ENCODE data around the gene SMIM27.

The SMIM27 gene

GRCh38 chr9:32574858-32575257 is 22.7 kb downstream of the SMIM27 start:
- no peak overlapping the region for H3K9ac ChIP-seq (ENCODE audit: insufficient read length, low read depth)
- DNase-seq (ENCODE audit: low read depth, low spot score) = no peak
- H3K27me3 ChIP-seq (ENCODE audit: insufficient read depth, insufficient read length) = no peaks in the 10 kb centered on the region
- no peaks in the 10 kb centered on the region for H3K4me1 ChIP-seq (ENCODE audit: insufficient read depth, insufficient read length)
- no peaks in the 10 kb centered on the region for H3K9me3 ChIP-seq (ENCODE audit: insufficient read depth, low read length)
- H3K4me3 ChIP-seq (ENCODE audit: insufficient read length, low read depth) = no peak overlapping the region
- H3K36me3 ChIP-seq (ENCODE audit: insufficient read depth, insufficient read length, low read length) = peaks cover 14% of the 10 kb centered on the region
- TF ChIP-seq YY1 (IDR thresholded peaks at IDR 0.05; ENCODE audit: insufficient read depth, insufficient read length) = no peak
- no peak for TF ChIP-seq SUZ12 (IDR thresholded peaks at IDR 0.05; ENCODE audit: extremely low read depth, insufficient read depth, insufficient read length)
- no peak for TF ChIP-seq ZNF274 (IDR thresholded peaks at IDR 0.05; ENCODE audit: low read depth, low read length)

DNA sequence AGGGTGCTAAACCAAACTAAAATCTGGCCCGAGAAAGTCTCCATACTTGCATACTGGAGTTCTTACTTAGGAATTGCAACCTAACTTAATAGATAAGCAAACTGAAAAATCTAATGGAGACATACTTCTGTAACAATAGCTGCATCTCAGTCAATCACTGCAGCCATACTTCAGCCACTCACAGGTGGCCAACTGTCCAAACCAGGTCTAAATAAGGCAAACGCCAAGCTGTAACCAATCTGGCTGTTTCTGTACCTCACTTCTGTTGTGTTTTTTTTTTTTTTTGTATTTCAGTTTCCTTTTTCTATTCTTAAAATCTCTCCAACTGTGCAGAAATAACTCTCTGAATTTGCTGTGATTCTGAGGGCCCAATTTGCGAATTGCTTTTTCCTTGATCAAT is 25.2 kb downstream of the SMIM27 start:
- TF ChIP-seq SUZ12 (IDR thresholded peaks at IDR 0.05; ENCODE audit: extremely low read depth, insufficient read depth, insufficient read length) = no peak
- TF ChIP-seq YY1 (IDR thresholded peaks at IDR 0.05; ENCODE audit: insufficient read depth, insufficient read length) = no peak
- TF ChIP-seq ZNF274 (IDR thresholded peaks at IDR 0.05; ENCODE audit: low read depth, low read length) = no peak
- Histone ChIP-seq H3K4me3 (ENCODE audit: insufficient read length, low read depth) (no peak overlapping the region), H3K9ac (ENCODE audit: insufficient read length, low read depth) (no peak overlapping the region), H3K4me1 (ENCODE audit: insufficient read depth, insufficient read length) (no peaks in the 10 kb centered on the region), H3K9me3 (ENCODE audit: insufficient read depth, low read length) (no peaks in the 10 kb centered on the region), H3K27me3 (ENCODE audit: insufficient read depth, insufficient read length) (no peaks in the 10 kb centered on the region), H3K36me3 (ENCODE audit: insufficient read depth, insufficient read length, low read length) (no peaks in the 10 kb centered on the region)
- DNase-seq (ENCODE audit: low read depth, low spot score) = no peak

- H3K27me3 ChIP-seq (ENCODE audit: insufficient read depth, insufficient read length) = no peaks in the 10 kb centered on the region
- TF ChIP-seq ZNF274 (IDR thresholded peaks at IDR 0.05; ENCODE audit: low read depth, low read length) (no peak), SUZ12 (IDR thresholded peaks at IDR 0.05; ENCODE audit: extremely low read depth, insufficient read depth, insufficient read length) (no peak), YY1 (IDR thresholded peaks at IDR 0.05; ENCODE audit: insufficient read depth, insufficient read length) (no peak)
- H3K4me3 ChIP-seq (ENCODE audit: insufficient read length, low read depth) = no peak overlapping the region
- no peak overlapping the region for H3K9ac ChIP-seq (ENCODE audit: insufficient read length, low read depth)
- no peaks in the 10 kb centered on the region for H3K4me1 ChIP-seq (ENCODE audit: insufficient read depth, insufficient read length)
- H3K9me3 ChIP-seq (ENCODE audit: insufficient read depth, low read length) = no peaks in the 10 kb centered on the region
- no peak for DNase-seq (ENCODE audit: low read depth, low spot score)
- no peaks in the 10 kb centered on the region for H3K36me3 ChIP-seq (ENCODE audit: insufficient read depth, insufficient read length, low read length)
Measured at GRCh38 chr9:32578976-32579375, 26.8 kb downstream of the SMIM27 start.

- DNase-seq (ENCODE audit: low read depth, low spot score) = peak; percentile 46
- Histone ChIP-seq H3K36me3 (ENCODE audit: insufficient read depth, insufficient read length, low read length) (no peaks in the 10 kb centered on the region), H3K4me1 (ENCODE audit: insufficient read depth, insufficient read length) (no peaks in the 10 kb centered on the region), H3K27me3 (ENCODE audit: insufficient read depth, insufficient read length) (no peaks in the 10 kb centered on the region), H3K4me3 (ENCODE audit: insufficient read length, low read depth) (no peak overlapping the region), H3K9me3 (ENCODE audit: insufficient read depth, low read length) (no peaks in the 10 kb centered on the region), H3K9ac (ENCODE audit: insufficient read length, low read depth) (no peak overlapping the region)
- TF ChIP-seq SUZ12 (IDR thresholded peaks at IDR 0.05; ENCODE audit: extremely low read depth, insufficient read depth, insufficient read length) (no peak), YY1 (IDR thresholded peaks at IDR 0.05; ENCODE audit: insufficient read depth, insufficient read length) (no peak), ZNF274 (IDR thresholded peaks at IDR 0.05; ENCODE audit: low read depth, low read length) (no peak)
Measured at GRCh38 chr9:32579706-32580331, 27.7 kb downstream of the SMIM27 start.

DNA sequence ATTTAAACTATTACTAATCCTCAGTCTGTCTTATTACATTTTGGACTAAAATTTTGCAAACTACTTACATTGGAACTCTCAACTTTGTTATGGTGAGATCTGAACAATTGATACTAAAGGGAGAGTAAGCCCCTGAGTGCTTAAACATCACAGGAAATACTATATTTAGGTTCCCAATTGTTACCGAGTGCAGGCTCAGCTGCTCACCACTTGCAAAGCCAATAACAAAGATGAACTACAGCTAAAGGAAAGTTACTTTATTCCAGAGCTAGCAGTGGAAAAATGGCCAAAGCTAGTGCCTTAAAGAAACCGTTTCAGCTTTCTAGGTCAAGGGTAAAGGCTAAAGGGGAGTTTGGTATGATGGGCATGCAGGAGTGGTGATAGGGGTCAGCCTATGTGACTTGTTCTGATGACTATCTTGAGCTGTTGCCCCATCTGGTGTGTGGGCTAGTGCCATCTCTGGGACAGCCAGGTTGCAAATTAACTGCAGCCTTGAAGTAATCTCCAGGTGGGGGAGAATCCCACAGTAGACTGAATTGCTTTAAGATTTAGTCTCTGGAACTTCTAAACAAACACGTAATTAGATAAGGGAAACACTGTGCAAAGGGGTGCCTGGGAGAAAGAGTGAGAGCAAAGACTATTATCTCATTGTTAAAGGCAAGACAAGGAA is 28.6 kb downstream of the SMIM27 start:
- Histone ChIP-seq H3K4me1 (ENCODE audit: insufficient read depth, insufficient read length) (no peaks in the 10 kb centered on the region), H3K9ac (ENCODE audit: insufficient read length, low read depth) (no peak overlapping the region), H3K36me3 (ENCODE audit: insufficient read depth, insufficient read length, low read length) (no peaks in the 10 kb centered on the region), H3K27me3 (ENCODE audit: insufficient read depth, insufficient read length) (no peaks in the 10 kb centered on the region), H3K9me3 (ENCODE audit: insufficient read depth, low read length) (no peaks in the 10 kb centered on the region), H3K4me3 (ENCODE audit: insufficient read length, low read depth) (no peak overlapping the region)
- TF ChIP-seq YY1 (IDR thresholded peaks at IDR 0.05; ENCODE audit: insufficient read depth, insufficient read length) (no peak), ZNF274 (IDR thresholded peaks at IDR 0.05; ENCODE audit: low read depth, low read length) (no peak), SUZ12 (IDR thresholded peaks at IDR 0.05; ENCODE audit: extremely low read depth, insufficient read depth, insufficient read length) (no peak)
- DNase-seq (ENCODE audit: low read depth, low spot score) = no peak

DNA sequence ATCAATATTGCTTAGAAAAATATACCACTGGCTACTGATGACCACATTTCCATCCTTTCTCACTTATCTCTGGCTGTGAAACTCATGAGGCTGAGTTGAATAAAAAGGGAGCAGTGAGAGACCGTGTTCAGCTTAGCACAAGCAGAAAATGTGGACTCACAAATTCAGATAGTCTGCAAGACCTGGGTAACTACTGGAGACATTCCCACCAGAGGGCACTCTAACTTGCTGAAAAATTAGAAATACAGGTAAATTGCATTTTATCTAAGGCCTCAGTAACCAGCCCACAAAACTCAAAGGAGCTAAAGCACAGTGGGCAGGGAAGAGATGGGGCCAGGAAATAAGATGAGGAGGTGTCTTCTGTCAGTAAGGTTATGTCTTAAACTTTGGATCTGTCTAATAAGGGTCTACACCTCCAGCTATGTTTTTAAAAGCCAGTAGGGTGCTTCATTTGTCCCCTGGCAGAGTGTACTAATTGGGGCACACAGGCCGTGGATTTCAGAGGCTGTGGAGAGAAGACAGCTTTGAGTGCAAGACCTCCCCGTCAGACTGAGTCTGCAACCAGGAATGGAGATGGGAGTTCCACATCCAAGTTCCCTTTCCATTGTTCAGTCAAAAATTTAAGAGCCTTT is 29.5 kb downstream of the SMIM27 start:
- no peak for TF ChIP-seq YY1 (IDR thresholded peaks at IDR 0.05; ENCODE audit: insufficient read depth, insufficient read length)
- no peak for TF ChIP-seq ZNF274 (IDR thresholded peaks at IDR 0.05; ENCODE audit: low read depth, low read length)
- TF ChIP-seq SUZ12 (IDR thresholded peaks at IDR 0.05; ENCODE audit: extremely low read depth, insufficient read depth, insufficient read length) = no peak
- Histone ChIP-seq H3K4me3 (ENCODE audit: insufficient read length, low read depth) (no peak overlapping the region), H3K4me1 (ENCODE audit: insufficient read depth, insufficient read length) (no peaks in the 10 kb centered on the region), H3K9me3 (ENCODE audit: insufficient read depth, low read length) (no peaks in the 10 kb centered on the region), H3K36me3 (ENCODE audit: insufficient read depth, insufficient read length, low read length) (no peaks in the 10 kb centered on the region), H3K9ac (ENCODE audit: insufficient read length, low read depth) (no peak overlapping the region), H3K27me3 (ENCODE audit: insufficient read depth, insufficient read length) (no peaks in the 10 kb centered on the region)
- DNase-seq (ENCODE audit: low read depth, low spot score) = peak; percentile 66

DNA sequence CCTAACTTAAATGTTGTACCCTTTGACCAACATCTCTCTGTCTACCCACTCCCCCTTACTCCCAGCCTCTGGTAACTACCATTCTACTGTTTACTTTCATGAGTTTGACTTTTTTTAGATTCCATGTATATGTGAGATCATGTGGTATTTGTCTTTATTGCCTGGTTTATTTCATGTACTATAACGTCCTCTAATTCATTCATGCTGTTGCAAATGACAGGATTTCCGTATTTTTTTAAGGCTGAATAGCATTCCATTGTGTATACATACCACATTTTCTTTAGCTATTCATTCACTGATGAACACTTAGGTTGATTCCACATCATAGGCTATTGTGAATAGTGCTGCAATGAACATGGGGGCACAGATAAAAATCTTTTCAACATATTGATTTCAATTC is 32.7 kb downstream of the SMIM27 start:
- no peaks in the 10 kb centered on the region for H3K27me3 ChIP-seq (ENCODE audit: insufficient read depth, insufficient read length)
- H3K4me3 ChIP-seq (ENCODE audit: insufficient read length, low read depth) = no peak overlapping the region
- no peak for DNase-seq (ENCODE audit: low read depth, low spot score)

More for the DNA sequence above, 32.7 kb downstream of the SMIM27 start:
- H3K9ac ChIP-seq (ENCODE audit: insufficient read length, low read depth) = no peak overlapping the region
- no peaks in the 10 kb centered on the region for H3K36me3 ChIP-seq (ENCODE audit: insufficient read depth, insufficient read length, low read length)
- TF ChIP-seq SUZ12 (IDR thresholded peaks at IDR 0.05; ENCODE audit: extremely low read depth, insufficient read depth, insufficient read length) (no peak), ZNF274 (IDR thresholded peaks at IDR 0.05; ENCODE audit: low read depth, low read length) (no peak), YY1 (IDR thresholded peaks at IDR 0.05; ENCODE audit: insufficient read depth, insufficient read length) (no peak)
- H3K4me1 ChIP-seq (ENCODE audit: insufficient read depth, insufficient read length) = no peaks in the 10 kb centered on the region
- H3K9me3 ChIP-seq (ENCODE audit: insufficient read depth, low read length) = no peaks in the 10 kb centered on the region
